HEK293 (cell line): ENCODE data around the gene OSBP.

Experiments used
- CTCF ChIA-PET: fragments of 350-600 bp; formaldehyde crosslinking; extraction: SDS; loops from one replicate; lab custom pipeline; 2021; ENCODE audit warnings: antibody characterized with exemption; lab: Yijun Ruan, JAX
- POLR2A ChIA-PET: fragments of 300-600 bp; formaldehyde crosslinking; extraction: SDS; loops from one replicate; lab custom pipeline; 2020; ENCODE audit warnings: antibody characterized with exemption, inconsistent platforms; lab: Yijun Ruan, JAX
- H3K27ac ChIP-seq: fragments of 200-500 bp; sonication (Bioruptor generic); 2 replicates; pipeline ENCODE4 v1.5.1; 2014; ENCODE audit warnings: low read depth, low read length, control low read depth, inconsistent platforms; ENCODE audit errors: extremely low read depth
- H3K36me3 ChIP-seq, 2 experiments: fragments of 200-500 bp in 1 of 2; sonication (Bioruptor generic) in 1 of 2; 1 replicate in 1 of 2; 2 replicates in 1 of 2; pipeline ENCODE4 v1.5.1; 2014 to 2017; ENCODE audit warnings: inconsistent platforms in 2 of 2, low read length in 2 of 2; ENCODE audit not compliant: control insufficient read depth in 2 of 2, insufficient read depth in 1 of 2
- H3K4me1 ChIP-seq: fragments of 200-500 bp; sonication (Bioruptor generic); 2 replicates; pipeline ENCODE4 v1.5.1; 2014; ENCODE audit warnings: mild to moderate bottlenecking, low read length, inconsistent platforms; ENCODE audit not compliant: control insufficient read depth, insufficient read depth
- H3K4me3 ChIP-seq: 2 replicates; pipeline ENCODE4 v1.5.1; 2011; ENCODE audit warnings: low read depth, mild to moderate bottlenecking, control low read depth, low read length, moderate library complexity
- H3K9me3 ChIP-seq: fragments of 200-500 bp; sonication (Bioruptor generic); 2 replicates; pipeline ENCODE4 v1.5.1; 2014; ENCODE audit warnings: low read depth, low read length, inconsistent platforms; ENCODE audit not compliant: control insufficient read depth, insufficient read depth
- EGR2 ChIP-seq: fragments of 450-650 bp; formaldehyde crosslinking; IDR thresholded peaks from 2 replicates; pipeline ENCODE4 v1.5.1; 2016; ENCODE audit warnings: low read depth, missing biosample characterization, missing genetic modification characterization
- GLIS1 ChIP-seq: fragments of 450-650 bp; formaldehyde crosslinking; IDR thresholded peaks from 2 replicates; pipeline ENCODE4 v1.5.1; 2016; ENCODE audit warnings: missing biosample characterization, missing genetic modification characterization
- HOXD13 ChIP-seq: sonication (generic); formaldehyde crosslinking; IDR thresholded peaks from 2 replicates; pipeline ENCODE4 v1.8.0; 2022; ENCODE audit warnings: missing genetic modification reagents, borderline replicate concordance
- KLF17 ChIP-seq: fragments of 450-650 bp; formaldehyde crosslinking; IDR thresholded peaks from 2 replicates; pipeline ENCODE4 v1.5.1; 2016; ENCODE audit warnings: missing biosample characterization, missing genetic modification characterization
- KLF8 ChIP-seq: fragments of 450-650 bp; formaldehyde crosslinking; IDR thresholded peaks from 2 replicates; pipeline ENCODE4 v1.5.1; 2016; ENCODE audit warnings: missing biosample characterization, missing genetic modification characterization
- KLF9 ChIP-seq: fragments of 450-650 bp; formaldehyde crosslinking; IDR thresholded peaks from 2 replicates; pipeline ENCODE4 v1.5.1; 2016; ENCODE audit warnings: missing biosample characterization, missing genetic modification characterization, low read depth
- PRDM1 ChIP-seq: fragments of 450-650 bp; formaldehyde crosslinking; IDR thresholded peaks from 2 replicates; pipeline ENCODE4; 2016; ENCODE audit warnings: missing biosample characterization, missing genetic modification characterization
- SCRT1 ChIP-seq: fragments of 450-650 bp; formaldehyde crosslinking; IDR thresholded peaks from 2 replicates; pipeline ENCODE4 v1.5.1; 2016; ENCODE audit warnings: missing biosample characterization, missing genetic modification characterization, borderline replicate concordance
- ZBTB11 ChIP-seq: fragments of 450-650 bp; formaldehyde crosslinking; conservative IDR thresholded peaks from 2 replicates; pipeline ENCODE4 v1.5.1; 2016; ENCODE audit warnings: low read depth, missing biosample characterization, missing genetic modification characterization
- ZFHX2 ChIP-seq: fragments of 450-650 bp; formaldehyde crosslinking; conservative IDR thresholded peaks from 2 replicates; pipeline ENCODE4 v1.5.1; 2016; ENCODE audit warnings: missing biosample characterization, missing genetic modification characterization
- ZNF112 ChIP-seq: fragments of 450-650 bp; formaldehyde crosslinking; IDR thresholded peaks from 2 replicates; pipeline ENCODE4 v1.5.0; 2017; ENCODE audit warnings: missing biosample characterization, missing genetic modification characterization
- ZNF18 ChIP-seq: fragments of 450-650 bp; formaldehyde crosslinking; IDR thresholded peaks from 2 replicates; pipeline ENCODE4 v1.5.1; 2016; ENCODE audit warnings: missing biosample characterization, missing genetic modification characterization
- ZNF221 ChIP-seq: fragments of 450-650 bp; formaldehyde crosslinking; IDR thresholded peaks from 2 replicates; pipeline ENCODE4 v1.5.1; 2017; ENCODE audit warnings: missing biosample characterization, missing genetic modification characterization, borderline replicate concordance
- ZNF26 ChIP-seq: fragments of 450-650 bp; formaldehyde crosslinking; IDR thresholded peaks from 2 replicates; pipeline ENCODE4 v1.5.1; 2016; ENCODE audit warnings: missing biosample characterization, missing genetic modification characterization
- ZNF292 ChIP-seq: fragments of 450-650 bp; formaldehyde crosslinking; IDR thresholded peaks from 2 replicates; pipeline ENCODE4 v1.5.1; 2016; ENCODE audit warnings: low read depth, missing biosample characterization, missing genetic modification characterization, borderline replicate concordance
- ZNF335 ChIP-seq: fragments of 450-650 bp; formaldehyde crosslinking; conservative IDR thresholded peaks from 2 replicates; pipeline ENCODE4 v1.5.1; 2016; ENCODE audit warnings: missing biosample characterization, missing genetic modification characterization
- ZNF398 ChIP-seq: fragments of 450-650 bp; formaldehyde crosslinking; IDR thresholded peaks from 2 replicates; pipeline ENCODE4 v1.5.1; 2017; ENCODE audit warnings: missing biosample characterization, missing genetic modification characterization
- ZNF404 ChIP-seq: fragments of 450-650 bp; formaldehyde crosslinking; IDR thresholded peaks from 2 replicates; pipeline ENCODE4 v1.5.1; 2017; ENCODE audit warnings: missing biosample characterization, missing genetic modification characterization
- ZNF558 ChIP-seq: fragments of 450-650 bp; formaldehyde crosslinking; IDR thresholded peaks from 2 replicates; pipeline ENCODE4 v1.5.1; 2016; ENCODE audit warnings: missing biosample characterization, missing genetic modification characterization
- ZNF561 ChIP-seq: fragments of 450-650 bp; IDR thresholded peaks from 2 replicates; pipeline ENCODE4 v1.5.1; 2018; ENCODE audit warnings: missing biosample characterization, missing genetic modification characterization, borderline replicate concordance
- ZNF692 ChIP-seq: fragments of 450-650 bp; formaldehyde crosslinking; IDR thresholded peaks from 2 replicates; pipeline ENCODE4 v1.5.1; 2016; ENCODE audit warnings: missing biosample characterization, missing genetic modification characterization
- ZNF707 ChIP-seq: fragments of 450-650 bp; formaldehyde crosslinking; IDR thresholded peaks from 2 replicates; pipeline ENCODE4 v1.5.1; 2016; ENCODE audit warnings: missing biosample characterization, missing genetic modification characterization
- ZNF747 ChIP-seq: fragments of 450-650 bp; formaldehyde crosslinking; IDR thresholded peaks from 2 replicates; pipeline ENCODE4 v1.5.1; 2016; ENCODE audit warnings: missing biosample characterization, missing genetic modification characterization
- ZNF776 ChIP-seq: fragments of 450-650 bp; formaldehyde crosslinking; IDR thresholded peaks from 2 replicates; pipeline ENCODE4 v1.5.0; 2017; ENCODE audit warnings: missing biosample characterization, missing genetic modification characterization, borderline replicate concordance

The OSBP gene

GRCh38 chr11:59617876-59618275, 2.3 kb upstream of the OSBP start:
- no peak overlapping the region for H3K4me3 ChIP-seq
- no peak overlapping the region for H3K27ac ChIP-seq
- H3K36me3 ChIP-seq: peaks cover 0 to 5% of the 10 kb centered on the region in 2 experiments; a peak in 1 of 3 replicates
- no peak for TF ChIP-seq ZBTB11
- no peak for TF ChIP-seq ZNF398 (tag by site-specific recombination)
- no peak for TF ChIP-seq ZNF707
- no peak for TF ChIP-seq PRDM1 (tag by site-specific recombination)
- TF ChIP-seq ZNF747 (tag by site-specific recombination): no peak
- TF ChIP-seq ZNF404 (tag by site-specific recombination): no peak
- no peak for TF ChIP-seq ZNF776 (tag by site-specific recombination)
- TF ChIP-seq ZNF561: no peak
- TF ChIP-seq ZNF292: no peak
- no peak for TF ChIP-seq KLF17
- no peak for TF ChIP-seq ZNF221
- TF ChIP-seq HOXD13 (CRISPR knock-in tag): no peak
- ChIA-PET CTCF (interaction anchor here (0.6 to 1.2 kb wide), 2 partner anchors 10 to 137 kb away, joined by 3 read pairs; partner anchors contain the start of gene STX3), POLR2A (no interaction called here)
- no peaks in the 10 kb centered on the region for H3K9me3 ChIP-seq
- no peaks in the 10 kb centered on the region for H3K4me1 ChIP-seq

- H3K27ac ChIP-seq: peak overlapping the region; percentile 13; the same call in 1 of the 2 replicates
- peaks cover 0 to 12% of the 10 kb centered on the region in 2 experiments; a peak in 1 of 3 replicates for H3K36me3 ChIP-seq
- H3K4me1 ChIP-seq: no peaks in the 10 kb centered on the region
- ChIA-PET CTCF (interaction anchor here (1.2 kb wide), 1 partner anchor 139 kb away, joined by 3 read pairs; the partner anchor contains the start of gene STX3), POLR2A (interaction anchor here (0.6 to 3.2 kb wide), 13 partner anchors 12 to 168 kb away, joined by 3 to 39 read pairs (median 4); partner anchors contain the start of genes PATL1 and STX3)
- H3K4me3 ChIP-seq: peak overlapping the region; percentile 30
- H3K9me3 ChIP-seq: no peaks in the 10 kb centered on the region
- TF ChIP-seq ZNF335: peak; percentile 76
- TF ChIP-seq EGR2 (tag by site-specific recombination): peak; percentile 34; the same call in 1 of the 2 replicates
- peak; percentile 65 for TF ChIP-seq KLF9 (tag by site-specific recombination)
- TF ChIP-seq ZFHX2 (tag by site-specific recombination): peak; percentile 54
- TF ChIP-seq ZNF18 (tag by site-specific recombination): no peak
- TF ChIP-seq KLF8 (tag by site-specific recombination): no peak
- TF ChIP-seq ZNF26: no peak
- no peak for TF ChIP-seq ZNF558 (tag by site-specific recombination)
- TF ChIP-seq PRDM1 (tag by site-specific recombination): peak; percentile 20; the same call in 1 of the 2 replicates
- no peak for TF ChIP-seq SCRT1
- 0 out of 2 replicates have a peak, but pooled peaks have one; percentile 16 for TF ChIP-seq GLIS1
- TF ChIP-seq ZNF112 (tag by site-specific recombination): no peak
- 0 out of 2 replicates have a peak, but pooled peaks have one; percentile 33 for TF ChIP-seq ZNF692 (tag by site-specific recombination)
Measured at GRCh38 chr11:59616396-59616982, 915 bp upstream of the OSBP start.
